NCI-H187 treated with DMSO at 0.1 percent for 48 hours (cell line): ENCODE data around the gene SLC2A11.

Experiments used
- DNase-seq: peaks from one replicate; lab custom pipeline; 2025; lab: John Stamatoyannopoulos, UW

SLC2A11 gene, protein sequence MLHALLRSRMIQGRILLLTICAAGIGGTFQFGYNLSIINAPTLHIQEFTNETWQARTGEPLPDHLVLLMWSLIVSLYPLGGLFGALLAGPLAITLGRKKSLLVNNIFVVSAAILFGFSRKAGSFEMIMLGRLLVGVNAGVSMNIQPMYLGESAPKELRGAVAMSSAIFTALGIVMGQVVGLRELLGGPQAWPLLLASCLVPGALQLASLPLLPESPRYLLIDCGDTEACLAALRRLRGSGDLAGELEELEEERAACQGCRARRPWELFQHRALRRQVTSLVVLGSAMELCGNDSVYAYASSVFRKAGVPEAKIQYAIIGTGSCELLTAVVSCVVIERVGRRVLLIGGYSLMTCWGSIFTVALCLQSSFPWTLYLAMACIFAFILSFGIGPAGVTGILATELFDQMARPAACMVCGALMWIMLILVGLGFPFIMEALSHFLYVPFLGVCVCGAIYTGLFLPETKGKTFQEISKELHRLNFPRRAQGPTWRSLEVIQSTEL

GRCh38 chr22:23857606-23858483 is at the start of gene SLC2A11:
Gene SLC2A11 (plus strand): TSS chr22:23857875. CDS start chr22:23858000, 125 bp downstream.
- DNase-seq = peak; percentile 33

DNA sequence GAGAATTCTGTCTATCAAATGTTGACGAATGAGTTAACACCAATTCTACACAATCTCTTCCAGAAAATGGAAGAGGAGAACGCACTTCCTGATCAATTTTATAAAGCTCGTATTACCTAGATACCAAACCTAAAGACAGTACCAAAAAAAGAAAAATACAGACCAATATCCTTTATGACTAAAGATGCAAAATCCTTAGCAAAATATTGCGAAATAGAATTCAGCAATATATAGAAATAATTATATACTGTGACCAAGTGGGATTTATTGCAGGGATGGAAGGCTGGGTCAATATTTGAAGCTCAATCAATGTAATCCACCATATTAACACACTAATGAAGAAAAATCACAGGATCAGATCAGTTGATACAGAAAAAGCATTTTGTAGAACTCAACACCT is 45.3 kb upstream of the SLC2A11 start:
- no peak for DNase-seq

- DNase-seq = no peak
Measured at GRCh38 chr22:23815541-23816155, 42.0 kb upstream of the SLC2A11 start.

DNA sequence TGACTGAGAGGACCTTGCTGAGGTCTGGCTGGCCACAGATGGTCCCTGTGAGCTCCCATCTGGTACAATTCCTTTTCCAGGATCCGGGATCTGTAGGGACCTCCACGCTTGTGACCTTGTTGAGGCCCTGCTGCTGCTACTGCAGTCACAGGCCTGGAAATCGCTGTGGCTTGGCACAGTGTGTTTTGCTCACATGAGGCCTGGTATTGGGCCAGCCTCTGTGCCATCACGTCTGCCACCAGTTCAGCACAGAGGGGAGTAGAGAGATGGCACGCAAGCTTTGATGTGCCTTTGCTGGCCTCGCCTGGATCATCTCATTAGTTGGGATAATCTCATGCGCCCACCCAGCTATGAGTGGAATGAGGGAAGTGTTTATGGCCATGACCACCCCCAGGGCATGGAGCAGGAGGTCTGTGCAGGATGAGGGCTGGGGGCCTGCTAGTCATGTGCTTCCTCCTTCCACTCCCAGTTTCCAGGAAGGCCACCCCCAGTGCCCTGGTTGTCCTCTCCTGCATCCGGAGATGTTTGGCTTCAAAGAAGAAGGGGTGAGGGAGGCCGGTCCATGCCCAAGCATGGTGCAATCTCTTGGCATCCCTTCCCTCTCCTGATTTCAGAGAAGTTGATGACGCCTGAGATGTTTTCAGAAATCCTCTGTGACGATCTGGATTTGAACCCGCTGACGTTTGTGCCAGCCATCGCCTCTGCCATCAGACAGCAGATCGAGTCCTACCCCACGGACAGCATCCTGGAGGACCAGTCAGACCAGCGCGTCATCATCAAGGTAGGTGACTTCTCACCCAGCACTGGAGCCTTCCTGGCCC is 41.3 kb upstream of the SLC2A11 start:
- no peak for DNase-seq

GRCh38 chr22:23817146-23817545 is 40.5 kb upstream of the SLC2A11 start:
- no peak for DNase-seq

DNA sequence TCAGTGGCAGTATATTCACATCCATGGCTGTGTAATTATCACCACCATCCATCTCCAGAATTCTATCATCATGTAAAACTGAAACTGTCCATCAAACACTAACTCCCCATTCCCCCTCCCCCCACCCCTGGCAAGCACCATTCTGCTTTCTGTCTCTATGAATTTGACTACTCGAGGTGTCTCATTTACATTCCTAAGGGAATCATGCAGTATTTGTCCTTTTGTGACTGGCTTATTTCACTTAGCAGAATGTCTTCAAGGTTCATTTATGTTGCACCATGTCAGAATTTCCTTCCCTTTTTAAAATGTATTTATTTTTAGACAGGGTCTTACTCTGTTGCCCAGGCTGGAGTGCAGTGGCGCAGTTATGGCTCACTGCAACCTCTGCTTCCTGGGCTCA is 39.1 kb upstream of the SLC2A11 start:
- DNase-seq = no peak

DNA sequence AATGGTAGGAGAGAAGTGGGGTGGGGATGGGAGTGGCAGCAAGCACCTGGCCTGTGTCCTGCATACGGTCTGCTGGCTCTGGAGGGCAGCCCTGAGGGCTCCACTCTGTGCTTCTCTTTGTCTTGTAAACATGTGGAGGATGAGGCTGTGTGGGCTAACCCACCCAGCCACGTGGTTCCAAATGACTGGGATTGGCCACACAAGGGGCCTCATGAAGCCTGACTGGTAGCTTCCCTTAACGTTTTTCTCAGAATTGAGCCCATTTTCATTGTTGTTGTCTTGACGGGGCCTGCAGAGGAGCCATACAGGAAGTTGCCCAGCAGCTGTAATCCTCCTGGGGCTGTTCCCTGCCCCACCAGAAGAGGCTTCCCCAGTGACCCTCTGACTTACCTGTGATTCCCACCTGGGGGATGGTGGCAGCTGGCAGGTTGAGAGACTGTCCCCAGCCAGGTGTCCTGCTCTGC is 36.9 kb upstream of the SLC2A11 start:
- no peak for DNase-seq

DNA sequence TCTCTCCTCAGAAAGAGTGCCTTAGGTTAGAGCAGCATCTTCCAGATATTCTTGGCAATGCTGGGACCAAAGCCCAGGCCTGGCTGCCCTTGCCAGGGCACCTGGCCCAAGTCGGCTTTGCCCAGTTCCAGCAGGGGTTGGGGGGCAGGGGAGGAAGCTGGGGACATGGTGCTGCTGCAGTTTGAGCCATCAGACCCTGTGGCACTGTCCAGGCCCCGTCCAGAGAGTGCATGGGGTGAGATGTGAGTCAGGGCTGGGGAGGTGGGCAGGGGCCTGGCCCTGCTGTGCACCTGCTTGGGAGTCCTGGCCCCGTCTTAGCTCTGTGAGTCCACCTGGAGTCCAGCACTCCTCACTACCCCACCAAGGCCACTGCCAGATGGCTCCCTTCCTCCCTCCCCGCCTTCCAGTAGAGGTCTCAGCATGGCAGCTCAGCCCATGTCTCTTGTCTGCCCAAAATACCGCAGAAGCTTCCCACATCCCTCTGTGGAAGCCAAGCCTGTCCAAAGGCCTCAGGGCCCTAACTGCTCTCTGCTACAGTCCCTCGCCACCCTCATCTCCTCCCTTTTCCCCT is 35.5 kb upstream of the SLC2A11 start:
- DNase-seq = no peak

DNA sequence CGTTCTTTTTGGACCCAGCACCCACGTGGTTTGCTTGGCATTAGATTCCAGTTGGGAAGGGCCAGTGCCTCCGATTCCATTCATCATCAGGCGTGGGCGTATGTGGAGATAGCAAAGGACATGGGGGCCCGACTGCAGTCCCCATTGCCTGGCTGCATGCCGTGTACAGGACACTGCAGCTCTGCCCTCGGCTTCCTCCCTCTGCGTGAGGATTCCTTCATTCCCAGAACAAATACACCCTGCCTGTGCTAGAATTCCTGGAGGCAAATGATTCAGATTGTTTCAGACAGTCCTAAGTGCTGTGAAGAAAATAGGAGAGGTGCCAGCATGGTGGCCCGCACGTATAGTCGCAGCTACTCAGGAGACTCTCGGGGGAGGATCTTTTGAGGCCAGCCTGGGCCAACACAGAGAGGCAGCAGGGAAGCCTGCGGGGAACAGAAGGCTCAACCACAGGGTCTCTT is 34.3 kb upstream of the SLC2A11 start:
- no peak for DNase-seq

DNA sequence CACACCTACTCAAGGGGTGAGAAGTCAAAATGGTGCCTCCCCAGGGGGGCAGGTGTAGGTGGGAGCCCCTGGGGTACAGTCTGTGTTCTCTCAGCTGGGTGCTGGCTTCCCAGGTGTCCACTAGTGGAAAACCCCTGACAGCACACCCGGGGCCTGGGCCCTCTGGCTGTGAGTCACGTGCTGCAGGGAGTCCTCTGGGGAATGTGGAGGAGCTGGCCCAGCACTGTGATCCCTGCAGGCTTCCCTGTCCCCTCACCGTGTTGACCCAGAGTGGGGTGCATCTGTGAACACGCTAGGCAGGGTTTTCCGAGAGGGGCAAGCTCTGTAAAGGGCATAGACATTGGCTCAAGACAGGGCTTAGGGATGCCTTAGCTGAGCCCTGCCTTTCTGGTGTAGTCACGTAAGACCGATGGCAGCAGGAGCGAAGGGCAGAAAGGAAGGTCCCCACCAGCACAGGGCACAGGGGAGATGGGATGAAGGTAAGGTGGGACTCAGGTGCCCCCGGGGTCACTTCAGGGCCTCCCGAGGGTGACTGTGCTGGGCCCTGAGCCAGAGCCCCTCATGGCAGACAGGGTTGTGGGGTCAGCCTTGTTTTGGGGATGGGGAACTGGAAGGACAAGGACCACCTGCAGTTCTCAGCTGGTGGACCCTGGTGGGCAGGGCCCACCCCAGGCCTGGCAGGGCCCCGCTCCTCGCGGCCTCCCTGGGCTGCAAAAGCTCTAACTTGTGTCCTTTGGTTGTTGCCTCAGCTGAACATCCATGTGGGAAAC is 33.0 kb upstream of the SLC2A11 start:
- no peak for DNase-seq

GRCh38 chr22:23825246-23825905 is 32.3 kb upstream of the SLC2A11 start:
- DNase-seq = no peak

- DNase-seq = no peak
Measured at GRCh38 chr22:23826510-23827350, 30.9 kb upstream of the SLC2A11 start.

DNA sequence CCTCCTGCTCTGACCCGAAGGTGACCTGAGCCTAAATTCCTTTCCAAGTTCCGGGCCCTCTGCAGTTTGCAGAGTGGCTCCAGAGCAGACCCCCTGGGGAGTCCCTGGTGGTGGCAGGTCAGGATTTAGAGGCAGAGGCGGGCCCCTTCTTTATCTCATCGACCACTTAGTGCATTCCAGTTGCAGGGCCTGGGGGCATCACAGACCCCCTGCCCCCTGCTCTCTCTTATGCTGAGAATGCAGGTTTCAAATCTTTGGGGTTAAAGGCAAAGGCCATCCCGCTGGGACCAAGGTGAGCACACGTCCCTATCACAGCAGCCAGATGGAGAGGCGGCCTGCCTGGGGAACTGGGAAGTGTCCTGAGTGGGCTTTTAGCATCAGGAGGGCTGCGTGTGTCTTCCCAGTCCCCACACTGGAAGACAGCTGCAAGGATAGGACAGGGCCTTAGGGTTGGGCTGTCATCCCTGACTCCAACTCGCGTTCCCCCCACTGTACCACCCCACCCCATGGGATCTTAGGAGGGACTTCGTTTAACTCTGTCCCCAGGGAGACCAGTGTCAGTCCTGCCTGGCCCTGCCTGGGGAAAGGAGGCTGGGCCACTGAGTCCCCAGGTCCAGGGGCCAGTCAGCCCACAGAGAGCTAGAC is 30.2 kb upstream of the SLC2A11 start:
- DNase-seq = no peak

- DNase-seq = no peak
Measured at GRCh38 chr22:23828800-23829680, 28.6 kb upstream of the SLC2A11 start.

- DNase-seq = no peak
Measured at GRCh38 chr22:23829845-23830372, 27.8 kb upstream of the SLC2A11 start.

- DNase-seq = no peak
Measured at GRCh38 chr22:23831261-23831660, 26.4 kb upstream of the SLC2A11 start.

DNA sequence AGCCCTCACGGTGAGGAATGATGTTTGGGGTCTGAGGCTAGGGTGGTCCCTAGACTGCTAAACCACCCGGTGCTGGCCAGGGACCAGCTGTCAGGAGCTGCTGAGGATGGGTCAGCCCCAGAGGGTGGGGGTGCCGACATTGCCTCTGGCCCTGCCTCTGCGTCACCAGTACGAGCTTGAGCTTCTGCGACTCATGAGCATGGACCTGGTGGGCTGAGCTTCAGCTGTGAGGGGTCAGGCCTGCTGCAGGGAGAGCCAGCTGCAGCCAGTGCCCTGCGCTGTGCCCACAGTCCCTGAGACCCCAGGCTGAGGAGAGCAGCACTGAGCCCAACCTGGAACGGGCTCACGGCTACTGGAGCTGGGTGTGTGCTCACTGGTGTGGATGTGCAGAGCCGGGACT is 25.9 kb upstream of the SLC2A11 start:
- DNase-seq = no peak
